HL-60/S4 treated with retinoic acid at 250 ng/mL for 4 days and 3 days (cell line): ENCODE results near the gene EIPR1.

Experiments used
- in situ Hi-C: fragments of 300-500 bp; cut with MboI; formaldehyde crosslinking; loops from 2 replicates; pipeline ENCODE4 v1.7.0; 2022; ENCODE audit warnings: low sequenced_read_pairs

Gene EIPR1

GRCh38 chr2:3309496-3310355 is 67.9 kb downstream of the EIPR1 start:
- in situ Hi-C loops, result no loop called here

- in situ Hi-C loops, result no loop called here
These were observed 69.7 kb downstream of the EIPR1 start for GRCh38 chr2:3307901-3308300.

- in situ Hi-C loops, result no loop called here
These were observed 70.4 kb downstream of the EIPR1 start for GRCh38 chr2:3307236-3307635.

GRCh38 chr2:3305952-3306351 is 71.7 kb downstream of the EIPR1 start:
- in situ Hi-C loops, result no loop called here

- in situ Hi-C loops, result no loop called here
These were observed 72.2 kb downstream of the EIPR1 start for GRCh38 chr2:3305431-3305830.

- in situ Hi-C loops, result no loop called here
These were observed 73.8 kb downstream of the EIPR1 start for GRCh38 chr2:3303583-3304406.

GRCh38 chr2:3302751-3303582 is 74.7 kb downstream of the EIPR1 start:
- in situ Hi-C loops, result no loop called here

GRCh38 chr2:3302421-3302750 is 75.2 kb downstream of the EIPR1 start:
- in situ Hi-C loops, result no loop called here

- in situ Hi-C loops, result no loop called here
These were observed 76.6 kb downstream of the EIPR1 start for GRCh38 chr2:3301001-3301400.

GRCh38 chr2:3300224-3300995 is 77.2 kb downstream of the EIPR1 start:
- in situ Hi-C loops, result no loop called here

GRCh38 chr2:3299703-3300102 is 77.9 kb downstream of the EIPR1 start:
- in situ Hi-C loops, result no loop called here

- in situ Hi-C loops, result no loop called here
These were observed 78.5 kb downstream of the EIPR1 start for GRCh38 chr2:3299130-3299529.

- in situ Hi-C loops, result no loop called here
These were observed 79.4 kb downstream of the EIPR1 start for GRCh38 chr2:3298191-3298590.

- in situ Hi-C loops, result no loop called here
These were observed 80.1 kb downstream of the EIPR1 start for GRCh38 chr2:3297523-3297922.

GRCh38 chr2:3296182-3296972 is 81.2 kb downstream of the EIPR1 start:
- in situ Hi-C loops, result no loop called here

GRCh38 chr2:3294493-3294892 is 83.1 kb downstream of the EIPR1 start:
- in situ Hi-C loops, result no loop called here

GRCh38 chr2:3294069-3294468 is 83.5 kb downstream of the EIPR1 start:
- in situ Hi-C loops, result no loop called here

- in situ Hi-C loops, result no loop called here
These were observed 84.4 kb downstream of the EIPR1 start for GRCh38 chr2:3293221-3293620.

GRCh38 chr2:3292416-3292815 is 85.2 kb downstream of the EIPR1 start:
- in situ Hi-C loops, result no loop called here

- in situ Hi-C loops, result no loop called here
These were observed 85.9 kb downstream of the EIPR1 start for GRCh38 chr2:3291750-3292149.
